Inferior parietal cortex (tissue), 1 donor: ENCODE data around the gene ENTPD8.
A peak's percentile ranks its signal among the peaks of the same experiment; 100 is the strongest.

Experiments used
- DNase-seq: peaks from one replicate; pipeline ENCODE4 v3.0.0-alpha.2; 2016; ENCODE audit errors: extremely low spot score

Gene ENTPD8, protein sequence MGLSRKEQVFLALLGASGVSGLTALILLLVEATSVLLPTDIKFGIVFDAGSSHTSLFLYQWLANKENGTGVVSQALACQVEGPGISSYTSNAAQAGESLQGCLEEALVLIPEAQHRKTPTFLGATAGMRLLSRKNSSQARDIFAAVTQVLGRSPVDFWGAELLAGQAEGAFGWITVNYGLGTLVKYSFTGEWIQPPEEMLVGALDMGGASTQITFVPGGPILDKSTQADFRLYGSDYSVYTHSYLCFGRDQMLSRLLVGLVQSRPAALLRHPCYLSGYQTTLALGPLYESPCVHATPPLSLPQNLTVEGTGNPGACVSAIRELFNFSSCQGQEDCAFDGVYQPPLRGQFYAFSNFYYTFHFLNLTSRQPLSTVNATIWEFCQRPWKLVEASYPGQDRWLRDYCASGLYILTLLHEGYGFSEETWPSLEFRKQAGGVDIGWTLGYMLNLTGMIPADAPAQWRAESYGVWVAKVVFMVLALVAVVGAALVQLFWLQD

DNA sequence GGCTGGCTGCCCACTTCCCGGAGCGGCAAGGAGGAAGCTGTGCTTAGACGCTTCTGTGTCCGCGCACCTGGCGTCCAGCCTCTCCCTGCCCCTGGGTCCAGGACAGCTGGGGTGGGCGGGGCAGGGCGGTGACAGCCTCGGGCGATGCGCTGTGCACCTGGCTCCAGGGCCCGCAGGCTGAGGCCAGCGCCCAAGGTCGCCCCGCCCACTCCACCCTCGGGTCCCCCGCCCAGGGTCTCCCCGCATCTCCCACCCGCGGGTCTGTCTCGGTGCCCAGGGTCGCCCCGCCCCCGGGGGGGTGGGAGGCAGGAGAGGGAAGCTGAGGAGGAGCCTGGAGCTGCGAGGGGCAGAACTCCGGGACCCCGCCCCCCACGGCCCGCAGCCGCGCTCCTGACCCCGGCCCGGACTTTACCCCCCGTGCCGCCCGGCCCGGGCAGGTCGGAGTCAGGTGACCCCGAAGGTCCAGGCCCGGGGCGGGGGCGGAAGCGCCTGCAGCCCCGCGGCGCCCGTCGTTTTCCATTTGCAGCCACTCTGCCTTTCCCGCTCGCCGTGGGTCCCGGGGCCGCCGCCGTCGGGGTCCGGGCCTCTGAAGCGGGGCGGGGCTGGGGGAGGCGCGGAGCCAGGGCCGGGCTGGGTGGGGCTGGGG, at the start of gene ENTPD8:
TSS of gene ENTPD8 (minus strand) at position 69 of the 646 bp plus-strand sequence. CDS start 3,072 bp downstream, outside the sequence.
- DNase-seq: no peak

DNA sequence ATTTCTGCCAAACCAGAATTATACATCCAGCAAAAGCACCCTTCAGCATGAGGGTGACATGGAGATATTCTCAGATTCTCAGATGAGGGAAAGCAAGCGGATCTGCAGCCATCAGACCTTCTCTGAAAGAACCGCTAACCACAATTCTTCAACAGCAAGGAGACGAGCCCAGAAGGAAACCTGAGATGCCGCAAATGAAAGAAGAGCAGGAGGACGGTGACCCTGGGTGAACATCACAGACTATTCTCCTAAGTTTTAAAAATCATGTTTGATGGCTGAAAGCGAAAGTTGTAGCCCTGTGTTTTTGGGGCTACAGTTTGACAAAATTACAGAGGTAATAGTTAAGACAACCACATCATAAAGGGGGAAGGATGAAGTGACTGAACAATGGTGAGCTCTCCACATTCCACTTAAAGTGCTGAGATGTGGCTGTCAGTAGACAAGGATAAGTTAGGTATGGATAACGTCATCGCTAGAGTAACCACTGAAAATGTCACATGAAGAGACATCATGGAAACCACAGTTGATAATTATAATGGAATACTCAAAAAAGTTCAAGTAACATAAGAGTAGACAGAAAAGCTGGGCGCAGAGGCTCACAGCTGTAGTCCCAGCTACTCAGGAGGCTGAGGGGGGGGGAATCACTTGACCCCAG, 49.5 kb upstream of the ENTPD8 start:
- no peak for DNase-seq

GRCh38 chr9:137488906-137489305, 47.7 kb upstream of the ENTPD8 start:
- no peak for DNase-seq

GRCh38 chr9:137488327-137488653, 47.1 kb upstream of the ENTPD8 start:
- DNase-seq: no peak

DNA sequence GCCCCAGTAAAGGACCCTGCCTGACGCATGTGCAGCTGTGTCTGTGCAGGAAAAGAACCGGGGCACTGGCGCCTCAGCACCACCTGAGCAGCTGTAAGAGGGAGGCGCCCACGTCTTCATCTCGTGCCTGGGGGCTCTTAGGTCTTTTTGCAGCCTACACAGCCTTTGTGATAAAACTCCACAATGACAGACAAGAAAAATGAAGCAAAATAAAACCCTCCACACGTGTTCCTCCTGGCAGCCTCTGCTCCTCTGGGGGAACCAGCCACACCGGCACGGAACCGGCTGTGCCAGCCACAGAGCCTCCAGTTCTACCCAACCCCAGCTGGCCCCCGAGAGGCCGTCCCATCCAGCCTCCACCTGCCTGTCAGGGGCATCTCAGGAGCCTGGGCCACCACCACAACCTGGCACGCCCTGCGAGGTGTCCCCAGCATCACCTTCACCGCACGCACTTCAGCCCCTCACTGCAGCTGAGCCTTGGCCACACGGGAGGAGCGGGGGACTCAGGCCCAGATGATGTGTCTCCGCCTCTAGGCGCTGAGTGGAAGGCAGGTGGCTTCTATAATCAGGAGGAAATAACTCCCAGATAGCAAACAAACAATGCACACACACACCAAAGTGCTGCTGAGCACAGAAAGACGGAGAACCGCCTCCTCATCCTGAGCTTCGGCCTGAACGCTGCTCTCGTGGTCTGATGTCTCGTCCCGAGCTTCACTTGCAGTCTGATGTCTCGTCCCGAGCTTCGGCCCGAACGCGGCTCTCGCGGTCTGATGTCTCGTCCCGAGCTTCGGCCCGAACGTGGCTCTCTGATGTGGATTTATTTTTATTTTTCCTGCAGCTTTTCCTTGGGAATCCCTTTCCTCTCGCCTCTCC, 46.5 kb upstream of the ENTPD8 start:
- no peak for DNase-seq

DNA sequence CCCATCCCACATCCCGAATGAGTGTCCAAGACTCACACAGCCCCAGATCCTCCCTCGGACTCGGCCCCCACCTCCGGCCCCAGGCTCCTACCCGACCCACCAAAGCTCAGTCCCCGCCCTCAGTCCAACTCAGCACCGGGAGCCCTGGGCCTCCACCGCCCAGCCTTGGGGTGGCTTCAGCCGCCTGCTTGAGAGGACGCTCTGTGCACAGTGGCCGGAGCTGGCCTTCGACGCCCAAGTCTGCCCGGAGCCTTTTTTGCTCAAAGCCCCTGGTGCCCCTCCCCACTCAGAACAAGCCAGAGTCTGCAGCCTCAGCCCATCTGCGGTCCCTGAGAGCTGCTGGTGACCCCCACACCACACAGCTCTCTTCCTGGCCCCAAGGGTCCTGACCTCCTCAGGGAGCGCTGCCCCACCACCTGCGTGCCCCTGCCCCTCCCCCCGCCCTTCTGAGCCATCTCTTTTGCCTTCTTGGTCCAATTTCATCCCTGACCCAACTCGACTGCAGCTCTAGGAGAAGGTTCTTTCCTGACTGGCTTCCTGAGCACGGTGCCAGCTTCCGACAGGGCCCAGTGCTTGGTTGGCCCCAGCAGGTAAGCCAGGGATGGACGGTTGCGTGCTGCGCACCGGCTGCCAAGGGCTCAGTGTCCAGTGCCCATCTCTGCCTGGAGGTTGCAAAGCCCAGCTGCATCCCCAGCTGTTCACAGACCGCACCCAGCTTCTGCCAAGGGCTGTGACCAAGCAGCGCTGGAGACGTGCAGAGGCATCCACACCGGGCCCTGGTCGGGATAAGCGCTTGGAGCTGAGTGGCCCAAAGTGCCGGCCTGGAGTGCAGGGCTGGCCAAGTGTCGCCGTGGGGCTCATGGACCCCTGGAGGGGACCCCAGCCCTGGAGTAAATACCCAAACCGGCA, 45.6 kb upstream of the ENTPD8 start:
- DNase-seq: no peak

DNA sequence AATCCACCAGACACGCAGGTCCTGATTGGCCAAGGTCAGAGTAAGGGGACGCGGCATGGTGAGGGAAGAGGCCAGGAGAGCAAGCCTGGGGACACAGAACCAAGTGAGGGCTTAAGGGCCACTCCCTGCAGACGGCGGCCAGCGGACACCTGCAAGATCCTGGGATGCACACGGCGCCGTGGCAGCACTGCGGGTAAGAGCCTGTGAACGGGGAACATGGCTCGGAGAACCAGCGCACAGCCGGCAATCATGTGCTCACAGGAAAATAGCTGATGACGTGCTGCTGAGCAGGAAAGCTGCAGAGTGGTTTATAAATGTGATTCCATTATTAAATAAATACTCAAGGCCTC, 45.0 kb upstream of the ENTPD8 start:
- DNase-seq: no peak

- no peak for DNase-seq
Observed at GRCh38 chr9:137485343-137486140, 44.4 kb upstream of the ENTPD8 start.

GRCh38 chr9:137484551-137485315, 43.6 kb upstream of the ENTPD8 start:
- no peak for DNase-seq

DNA sequence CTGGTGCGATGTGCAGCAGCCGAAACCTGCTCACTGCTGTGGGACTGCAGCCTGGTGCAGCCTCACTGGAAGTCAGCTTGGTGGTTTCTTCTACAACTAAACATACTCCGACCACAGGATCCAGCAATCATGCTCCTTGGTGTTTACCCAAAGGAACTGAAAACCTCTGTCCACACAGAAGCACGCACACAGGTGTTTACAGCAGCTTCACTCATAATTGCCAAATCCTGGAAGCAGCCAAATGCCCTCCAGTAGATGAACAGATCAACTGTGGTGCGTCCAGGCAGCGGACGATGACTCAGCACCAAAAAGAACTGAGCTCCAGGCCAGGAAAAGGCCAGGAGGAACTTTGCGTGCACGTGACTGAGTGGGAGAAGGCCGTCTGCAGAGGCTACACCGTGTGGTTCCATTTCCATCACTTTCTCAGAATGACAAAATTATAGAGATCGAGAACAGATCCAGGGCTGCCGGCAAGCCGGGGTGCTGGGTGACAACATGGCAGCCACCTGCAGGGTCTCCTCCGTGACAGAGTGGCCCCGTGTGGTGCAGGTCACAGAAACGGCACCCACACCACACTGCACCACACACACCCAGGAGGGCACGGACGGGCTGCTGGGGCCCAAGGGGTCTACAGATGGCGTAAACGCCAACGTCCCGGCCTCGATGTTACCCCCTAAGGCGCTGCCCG, 41.1 kb upstream of the ENTPD8 start:
- peak; percentile 41 for DNase-seq

DNA sequence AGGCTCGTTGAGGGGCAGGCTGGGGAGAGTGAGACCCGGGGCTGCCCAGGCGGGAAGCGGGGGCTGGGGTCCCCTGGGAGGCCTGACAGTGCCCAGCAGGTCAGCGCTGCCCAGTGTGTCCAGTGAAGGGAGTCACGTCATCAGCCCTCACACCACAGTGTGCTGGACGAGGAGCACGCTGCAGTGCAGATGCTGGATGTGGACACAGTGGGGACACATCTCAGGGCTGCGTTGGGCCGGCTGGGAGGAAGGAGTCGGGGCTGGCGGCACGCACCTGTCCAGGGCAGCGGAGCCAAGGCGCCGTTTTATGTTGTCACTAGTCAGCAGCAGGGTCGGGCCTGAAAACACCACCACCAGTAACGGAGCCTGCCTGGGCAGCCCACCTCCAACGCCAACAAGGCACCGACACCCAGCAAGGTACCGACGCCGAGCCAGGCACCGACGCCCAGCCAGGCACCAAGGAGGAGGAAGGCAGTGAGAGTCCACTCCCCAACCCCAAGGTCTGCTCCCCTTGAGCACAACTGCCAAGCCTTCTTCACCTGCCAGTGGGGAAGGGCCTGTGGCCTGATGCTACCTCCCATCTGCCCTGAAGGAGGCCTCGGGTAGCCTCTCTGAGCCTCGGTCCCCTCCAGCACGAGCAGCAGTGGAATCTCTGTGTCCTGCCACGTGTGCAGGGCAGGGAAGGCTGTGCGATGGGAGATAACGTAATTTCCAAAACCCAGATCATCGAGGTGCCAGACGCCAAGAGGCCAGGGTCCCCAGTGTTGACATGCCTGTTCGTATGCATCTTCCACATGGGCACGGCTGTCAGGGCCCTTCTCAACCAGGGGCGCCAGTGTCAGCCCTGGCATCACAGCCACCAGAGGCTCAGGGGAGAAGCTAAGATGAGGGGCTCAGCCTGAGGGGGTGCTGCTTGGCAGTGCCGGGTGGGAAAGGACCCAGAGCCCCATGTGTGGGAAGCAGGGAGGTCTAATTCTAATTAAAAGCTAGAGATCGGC, 39.8 kb upstream of the ENTPD8 start:
- DNase-seq: no peak

DNA sequence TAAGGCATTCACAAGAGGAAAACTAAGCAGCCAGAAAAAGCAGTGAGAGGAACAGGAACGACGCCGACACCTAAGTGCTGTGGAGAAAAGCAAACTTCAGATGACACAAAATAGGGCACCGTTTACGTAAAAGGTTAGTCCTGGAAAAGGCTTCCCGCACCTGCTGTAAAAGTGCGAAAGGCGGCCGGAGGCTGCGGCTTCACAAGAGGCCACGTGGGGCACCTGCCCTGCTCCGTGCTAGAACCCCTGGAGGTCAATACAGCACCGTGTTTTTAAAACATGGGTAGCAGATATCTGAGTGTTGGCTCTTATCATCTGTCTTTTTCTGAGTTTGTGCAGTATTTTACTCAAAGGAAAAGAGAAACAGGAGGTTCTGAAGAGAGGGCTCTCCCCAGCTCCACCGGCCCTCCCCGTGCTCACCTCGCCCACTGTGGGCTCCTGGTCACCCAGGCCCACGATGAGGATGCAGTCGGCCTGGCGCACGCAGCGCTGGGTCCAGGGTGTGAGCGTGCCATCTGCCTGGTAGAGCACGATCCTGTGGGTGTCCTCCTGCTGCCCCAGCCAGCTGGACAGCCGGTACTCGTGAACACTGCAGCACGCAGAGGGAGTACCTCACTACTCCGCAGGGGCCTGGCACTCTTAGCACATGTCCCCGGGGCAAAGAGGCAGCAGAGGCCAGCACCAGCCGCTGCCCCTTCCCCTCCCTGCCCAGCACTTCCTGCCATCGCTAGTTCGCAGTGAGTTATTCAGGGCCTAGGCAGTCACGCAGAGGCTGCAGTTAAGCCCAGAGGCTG, 38.9 kb upstream of the ENTPD8 start:
- peak; percentile 4 for DNase-seq

GRCh38 chr9:137478962-137479861, 38.1 kb upstream of the ENTPD8 start:
- peak; percentile 11 for DNase-seq

DNA sequence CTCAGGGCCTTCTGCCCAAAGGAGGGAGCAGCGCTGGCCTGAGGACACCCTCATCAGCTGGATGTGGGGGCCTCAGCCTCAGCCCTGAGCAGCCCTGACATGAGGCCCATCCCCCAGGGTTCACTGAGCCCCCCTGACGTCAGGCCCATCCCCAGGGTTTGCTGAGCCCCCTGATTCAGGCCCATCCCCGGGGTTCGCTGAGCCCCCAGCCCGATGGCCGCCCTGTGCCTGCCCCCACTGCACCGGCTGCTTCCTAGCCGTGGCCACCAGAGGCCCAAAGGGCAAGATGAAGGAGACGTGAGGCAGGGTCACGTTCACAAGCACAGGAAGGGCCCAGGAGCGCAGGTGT, 37.4 kb upstream of the ENTPD8 start:
- no peak for DNase-seq

DNA sequence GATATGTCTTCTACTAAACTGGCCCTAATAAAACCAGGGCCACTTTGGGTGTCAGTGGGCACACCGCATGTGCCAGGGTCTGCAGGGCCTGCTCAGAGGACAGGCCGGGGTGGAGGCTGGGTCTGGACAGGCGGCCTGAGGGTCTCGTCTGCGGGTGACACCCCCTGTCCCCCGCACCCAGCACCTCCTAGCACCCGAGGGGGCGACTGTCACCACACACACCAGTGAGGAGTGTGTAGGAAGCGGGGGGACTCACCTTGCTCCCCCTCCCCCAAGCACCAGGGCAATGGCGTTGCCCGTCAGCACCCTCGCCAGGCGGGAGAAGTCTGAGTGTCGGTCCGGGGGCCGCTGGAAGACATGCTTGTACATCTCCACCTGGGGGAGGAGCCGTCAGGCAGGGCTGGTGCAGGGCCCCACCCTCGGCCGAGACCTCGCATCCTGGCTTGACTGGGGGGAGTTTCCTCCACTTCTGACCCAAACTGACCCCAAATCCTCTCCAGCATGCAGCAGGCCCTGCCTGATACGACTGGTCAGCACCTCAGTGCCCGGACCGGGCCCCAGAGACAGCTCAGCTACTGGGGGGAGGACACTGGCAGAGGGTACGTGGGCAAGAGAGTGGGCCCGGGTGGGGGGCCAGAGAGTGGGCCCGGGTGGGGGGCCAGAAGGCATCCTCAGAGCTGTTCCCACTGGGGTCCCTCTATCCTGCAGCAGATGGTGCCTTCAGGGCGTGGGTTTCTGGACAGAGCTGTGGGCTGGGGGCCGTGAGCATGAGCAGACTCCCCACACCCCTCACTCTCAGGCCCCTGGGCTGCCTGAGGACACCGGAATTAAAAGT, 36.8 kb upstream of the ENTPD8 start:
- DNase-seq: no peak
